A549 treated with dexamethasone at 1 μM for 4 hours (cell line): ENCODE measurements around the gene DHRS4. TPM values are rescaled to one million over a fixed set of nuclear protein-coding genes. Genes with fewer than 3 reads are reported as not detected.

ENCODE experiments used
- total RNA-seq: library from RNA; stranded (reverse); fragments of 200-300 nt; extraction: Qiagen RNA extraction; gene quantifications from 5 replicates; pipeline ENCODE4 v1.2.3, GENCODE V29; 2022

The DHRS4 gene
- total RNA-seq: 45.2 to 49.2 TPM (median 47.5 TPM) in 5 replicates

DNA sequence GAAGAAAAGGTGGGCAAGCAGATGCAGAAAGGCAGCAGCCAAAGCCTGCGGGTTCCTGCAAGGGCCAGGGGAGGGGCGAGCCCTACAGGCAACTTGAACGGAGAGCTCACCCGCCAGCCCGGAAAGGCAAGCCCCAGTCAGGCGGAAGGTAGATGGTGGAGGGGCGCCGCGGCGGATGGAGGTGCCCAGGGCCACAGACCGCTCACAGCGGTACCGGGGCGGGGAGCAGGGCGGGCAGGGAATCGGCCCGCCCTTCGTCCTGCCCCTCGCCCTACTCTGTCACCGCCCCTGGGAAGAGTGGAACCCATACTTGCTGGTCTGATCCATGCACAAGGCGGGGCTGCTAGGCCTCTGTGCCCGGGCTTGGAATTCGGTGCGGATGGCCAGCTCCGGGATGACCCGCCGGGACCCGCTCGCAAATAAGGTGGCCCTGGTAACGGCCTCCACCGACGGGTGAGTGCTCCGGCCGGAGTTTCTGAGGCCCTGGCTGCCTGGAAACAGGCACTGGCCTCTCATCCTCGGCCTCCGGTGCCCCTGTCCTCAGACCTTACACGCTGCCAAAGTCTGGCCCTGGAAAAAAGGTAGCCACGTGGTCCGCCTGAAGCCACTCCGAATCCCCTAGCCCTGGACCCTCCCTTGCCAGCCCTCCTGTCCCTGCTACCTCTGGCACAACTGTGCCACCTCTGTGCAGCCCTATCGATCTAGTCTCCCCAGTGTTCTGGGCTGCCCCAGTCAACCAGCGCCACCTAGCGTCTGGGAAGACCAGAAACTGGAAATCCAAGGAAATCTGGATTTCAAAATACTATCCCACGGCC is at the start of gene DHRS4:
Gene DHRS4, plus strand, starts transcription at position 307 of the 815 bp plus-strand sequence. Its CDS starts 19 bp downstream, at position 326.

GRCh38 chr14:23988607-23989363 is 35.2 kb downstream of the DHRS4 start, which contains the start of gene DHRS4L2:
Gene DHRS4L2, plus strand, starts transcription at chr14:23988929. Its CDS starts 19 bp downstream, at chr14:23988948.

Other genes starting within 250 kb of the DHRS4 start
- 21.1 to 36.7 TPM (median 31.9 TPM) in 5 replicates for gene DHRS4L2, start 35.2 kb downstream of the DHRS4 start, total RNA-seq
- gene CARMIL3, start 98.2 kb downstream of the DHRS4 start, total RNA-seq: 0.29 to 0.86 TPM (median 0.53 TPM) in 5 replicates
- 0.06 to 0.34 TPM (median 0.13 TPM) in 5 replicates for gene CPNE6, start 117.8 kb downstream of the DHRS4 start, total RNA-seq
- 15.7 to 23.6 TPM (median 21.3 TPM) in 5 replicates for gene PCK2, start 140.5 kb downstream of the DHRS4 start, total RNA-seq
- 21.0 to 23.9 TPM (median 22.6 TPM) in 5 replicates for gene DCAF11, start 161.0 kb downstream of the DHRS4 start, total RNA-seq
- 0.60 to 1.2 TPM (median 0.86 TPM) in 5 replicates for gene NRL, start 161.2 kb downstream of the DHRS4 start, total RNA-seq
- gene FITM1, start 176.9 kb downstream of the DHRS4 start, total RNA-seq: 0.09 to 0.16 TPM (median 0.14 TPM) in 3 of 5 replicates, not detected in the others
- 138 to 176 TPM (median 145 TPM) in 5 replicates for gene PSME1, start 182.4 kb downstream of the DHRS4 start, total RNA-seq
- gene EMC9, start 187.8 kb downstream of the DHRS4 start, total RNA-seq: 47.5 to 52.9 TPM (median 49.0 TPM) in 5 replicates
- gene PSME2, start 192.8 kb downstream of the DHRS4 start, total RNA-seq: 137 to 183 TPM (median 150 TPM) in 5 replicates
- gene RNF31, start 193.7 kb downstream of the DHRS4 start, total RNA-seq: 22.5 to 40.0 TPM (median 36.1 TPM) in 5 replicates
- 15.8 to 20.8 TPM (median 16.9 TPM) in 5 replicates for gene IRF9, start 207.5 kb downstream of the DHRS4 start, total RNA-seq
- 2.7 to 6.1 TPM (median 3.4 TPM) in 5 replicates for gene REC8, start 218.3 kb downstream of the DHRS4 start, total RNA-seq
- 68.8 to 105 TPM (median 97.4 TPM) in 5 replicates for gene IPO4, start 235.0 kb downstream of the DHRS4 start, total RNA-seq
- gene TM9SF1, start 241.7 kb downstream of the DHRS4 start, total RNA-seq: 58.4 to 67.4 TPM (median 65.1 TPM) in 5 replicates